Hepatocyte (in vitro differentiated cells): Measurements from ENCODE around the gene SPESP1.

Experiments used
- CTCF ChIP-seq: fragments of 200-600 bp; sonication (generic); IDR thresholded peaks from 2 replicates; pipeline ENCODE4 v1.5.1; 2016; ENCODE audit warnings: antibody characterized with exemption, mild to moderate bottlenecking; ENCODE audit not compliant: poor library complexity
- EZH2 ChIP-seq: fragments of 200-600 bp; sonication (generic); IDR thresholded peaks from 2 replicates; pipeline ENCODE4 v1.6.1; 2016; ENCODE audit warnings: antibody characterized with exemption, mild to moderate bottlenecking, borderline replicate concordance
- EZH2phosphoT487 ChIP-seq: fragments of 200-600 bp; sonication (generic); IDR thresholded peaks from one replicate; pipeline ENCODE4 v1.6.1; 2018; ENCODE audit warnings: antibody characterized with exemption, mild to moderate bottlenecking, low read depth, moderate library complexity; ENCODE audit not compliant: unreplicated experiment, severe bottlenecking

GRCh38 chr15:68957696-68958095 lies 27.4 kb downstream of the SPESP1 start:
- no peak for TF ChIP-seq CTCF
- TF ChIP-seq EZH2, result no peak
- no peak for TF ChIP-seq EZH2phosphoT487
